ENCODE results near the gene VAT1L. TPM values are rescaled to one million over a fixed set of nuclear protein-coding genes. Genes with fewer than 3 reads are reported as not detected.

The VAT1L gene
- total RNA-seq, 1 experiment from 2014 or later = not detected

Other genes starting within 250 kb of the VAT1L start
- gene NUDT7, start 66.0 kb upstream of the VAT1L start, total RNA-seq (2014; rRNA removed; shearing (Covaris generic)) = 4.1 and 5.6 TPM in 2 replicates
- gene CLEC3A, start 234.0 kb downstream of the VAT1L start, total RNA-seq (2014; rRNA removed; shearing (Covaris generic)) = not detected in 2 replicates

All from NCI-H460 (cell line).